Prostate gland (tissue), 2 donors: ENCODE results near the gene KAT2A.

ENCODE experiments used
- CTCF ChIP-seq, 4 experiments: fragments of 200-600 bp in 2 of 4; fragments of 450-650 bp in 2 of 4; sonication (generic) in 2 of 4; IDR thresholded peaks; 1 replicate in 3 of 4; 2 replicates in 1 of 4; pipeline ENCODE4 v1.5.1; 2016 to 2019; ENCODE audit warnings: antibody characterized with exemption in 4 of 4, mild to moderate bottlenecking in 2 of 4, moderate library complexity in 2 of 4
- POLR2A ChIP-seq: fragments of 450-650 bp; IDR thresholded peaks from one replicate; pipeline ENCODE4 v1.6.1; 2016; ENCODE audit warnings: antibody characterized with exemption, mild to moderate bottlenecking

GRCh38 chr17:42124256-42124655 is 3.1 kb upstream of the KAT2A start:
- TF ChIP-seq CTCF (IDR thresholded peaks at IDR 0.05) (no peak), POLR2A (no peak)
